Caco-2 (cell line): Measurements from ENCODE around the gene PEX11A. TPM values are rescaled to one million over a fixed set of nuclear protein-coding genes. Genes with fewer than 3 reads are reported as not detected.

Source experiments
- BruUV-seq: library from RNA; stranded (reverse); fragments of 400-500 nt; replicated peaks from 2 replicates; lab custom pipeline; 2021; lab: Mats Ljungman, UMichigan
- CTCF ChIA-PET: fragments of 300-600 bp; sonication (Branson Sonifier 250); formaldehyde crosslinking; loops from one replicate; lab custom pipeline; 2022; ENCODE audit warnings: antibody characterized with exemption; lab: Charles Lee
- POLR2A ChIA-PET: fragments of 300-600 bp; sonication (Branson Sonifier 250); formaldehyde crosslinking; loops from one replicate; lab custom pipeline; 2022; ENCODE audit warnings: antibody characterized with exemption; lab: Charles Lee
- DNase-seq, 2 experiments: peaks; one replicate each; pipeline versions ENCODE4 v3.0.0 to v3.0.0-alpha.2; 2020 to 2022
- H3K27me3 ChIP-seq: replicated peaks from 2 replicates; pipeline ENCODE4 v1.6.0; 2011; ENCODE audit warnings: low read length; ENCODE audit not compliant: control insufficient read depth, insufficient read depth
- H3K36me3 ChIP-seq: 2 replicates; pipeline ENCODE4 v1.5.1; 2011; ENCODE audit warnings: low read length; ENCODE audit not compliant: control insufficient read depth, insufficient read depth
- H3K4me1 ChIP-seq: fragments of 250-450 bp; sonication (Bioruptor Pico); 2 replicates; pipeline ENCODE4 v1.5.1; 2020; ENCODE audit warnings: mild to moderate bottlenecking
- H3K4me3 ChIP-seq: 2 replicates; pipeline ENCODE4 v1.5.1; 2011; ENCODE audit warnings: low read depth, mild to moderate bottlenecking, control low read depth, low read length
- H3K9me3 ChIP-seq: fragments of 250-450 bp; sonication (Bioruptor Pico); 2 replicates; pipeline ENCODE4 v1.5.1; 2020; ENCODE audit warnings: mild to moderate bottlenecking, moderate library complexity
- H3K27ac Mint-ChIP-seq: one replicate; pipeline ENCODE4 v1.8.0; 2022; ENCODE audit warnings: mixed read lengths; ENCODE audit not compliant: unreplicated experiment
- H3K27me3 Mint-ChIP-seq: one replicate; pipeline ENCODE4 v1.8.0; 2022; ENCODE audit warnings: mixed read lengths; ENCODE audit not compliant: insufficient read depth, unreplicated experiment
- H3K36me3 Mint-ChIP-seq: one replicate; pipeline ENCODE4 v1.8.0; 2022; ENCODE audit warnings: mild to moderate bottlenecking, mixed read lengths; ENCODE audit not compliant: insufficient read depth, unreplicated experiment
- H3K4me1 Mint-ChIP-seq: one replicate; pipeline ENCODE4 v1.8.0; 2022; ENCODE audit warnings: low read depth, mixed read lengths; ENCODE audit not compliant: unreplicated experiment
- H3K4me3 Mint-ChIP-seq: one replicate; pipeline ENCODE4 v1.8.0; 2022; ENCODE audit warnings: mild to moderate bottlenecking, moderate library complexity, mixed read lengths; ENCODE audit not compliant: unreplicated experiment
- H3K9me3 Mint-ChIP-seq: one replicate; pipeline ENCODE4 v1.8.0; 2022; ENCODE audit warnings: mixed read lengths; ENCODE audit not compliant: unreplicated experiment
- intact Hi-C: fragments of 100-400 bp; cut with micrococcal nuclease; formaldehyde crosslinking; loops from one replicate; pipeline ENCODE4 v1.10.0; 2022; ENCODE audit not compliant: unreplicated experiment
- total RNA-seq: library from RNA; stranded (reverse); gene quantifications from 2 replicates; pipeline ENCODE4 v1.2.3, GENCODE V29; 2022
- TF ChIP-seq, protein P1 (sequence below), 2 experiments: fragments of 200-600 bp in 1 of 2; IDR thresholded peaks; 1 replicate in 1 of 2; 2 replicates in 1 of 2; pipeline versions ENCODE4 v1.5.1 to v1.8.0; 2011 to 2022; ENCODE audit warnings: antibody characterized with exemption in 1 of 2, control low read depth in 1 of 2, inconsistent platforms in 1 of 2, low read depth in 1 of 2, low read length in 1 of 2, mild to moderate bottlenecking in 1 of 2, moderate library complexity in 1 of 2; ENCODE audit not compliant: insufficient read depth in 1 of 2, severe bottlenecking in 1 of 2, unreplicated experiment in 1 of 2

The PEX11A gene
- total RNA-seq, 1 experiment from 2014 or later, result 3.7 TPM

DNA sequence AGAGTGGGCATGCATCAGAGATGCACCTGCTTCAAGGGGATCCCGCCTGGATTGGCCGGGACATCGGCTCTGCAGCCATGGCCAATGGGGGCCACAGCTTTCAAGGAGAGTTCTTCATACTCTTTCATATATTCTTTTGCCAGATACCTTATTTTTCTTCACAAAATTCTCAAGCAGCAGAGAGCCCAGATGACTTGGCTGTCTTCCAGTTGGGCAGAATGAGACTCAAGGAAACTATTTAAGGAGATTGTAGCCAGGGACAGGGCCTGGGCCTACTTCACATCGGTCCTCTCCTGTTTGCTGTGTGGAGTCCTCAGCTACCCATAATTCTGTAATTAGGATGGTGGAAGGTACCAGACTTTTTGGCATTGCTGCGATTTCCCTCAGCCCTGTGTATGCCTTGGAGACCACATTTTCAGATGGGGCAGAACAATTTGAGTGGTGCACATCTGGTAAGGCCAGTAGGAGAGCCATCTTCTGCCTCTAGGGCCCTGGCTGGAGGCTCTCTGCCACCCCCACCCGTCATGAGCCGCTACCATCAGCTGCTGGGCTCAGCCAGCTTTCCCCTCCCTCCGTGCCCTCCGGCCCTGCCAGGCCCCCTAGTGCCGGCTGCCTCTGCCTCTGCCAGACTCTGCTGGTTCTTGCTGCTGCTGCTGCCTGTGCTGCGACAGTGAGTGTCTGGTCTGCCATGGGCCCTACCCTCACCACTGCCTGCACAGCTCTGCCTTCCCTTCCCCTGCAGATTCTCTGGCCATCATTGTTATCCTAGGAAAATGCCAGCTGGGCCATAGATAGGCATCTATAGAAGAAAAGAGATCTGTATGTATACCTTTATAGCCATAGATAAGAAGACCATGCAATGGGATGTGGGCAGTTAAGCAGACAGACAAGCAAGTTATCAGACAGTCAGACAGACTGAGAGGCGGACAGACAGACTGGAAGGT, 18.1 kb downstream of the PEX11A start:
- TF ChIP-seq, protein P1, sequence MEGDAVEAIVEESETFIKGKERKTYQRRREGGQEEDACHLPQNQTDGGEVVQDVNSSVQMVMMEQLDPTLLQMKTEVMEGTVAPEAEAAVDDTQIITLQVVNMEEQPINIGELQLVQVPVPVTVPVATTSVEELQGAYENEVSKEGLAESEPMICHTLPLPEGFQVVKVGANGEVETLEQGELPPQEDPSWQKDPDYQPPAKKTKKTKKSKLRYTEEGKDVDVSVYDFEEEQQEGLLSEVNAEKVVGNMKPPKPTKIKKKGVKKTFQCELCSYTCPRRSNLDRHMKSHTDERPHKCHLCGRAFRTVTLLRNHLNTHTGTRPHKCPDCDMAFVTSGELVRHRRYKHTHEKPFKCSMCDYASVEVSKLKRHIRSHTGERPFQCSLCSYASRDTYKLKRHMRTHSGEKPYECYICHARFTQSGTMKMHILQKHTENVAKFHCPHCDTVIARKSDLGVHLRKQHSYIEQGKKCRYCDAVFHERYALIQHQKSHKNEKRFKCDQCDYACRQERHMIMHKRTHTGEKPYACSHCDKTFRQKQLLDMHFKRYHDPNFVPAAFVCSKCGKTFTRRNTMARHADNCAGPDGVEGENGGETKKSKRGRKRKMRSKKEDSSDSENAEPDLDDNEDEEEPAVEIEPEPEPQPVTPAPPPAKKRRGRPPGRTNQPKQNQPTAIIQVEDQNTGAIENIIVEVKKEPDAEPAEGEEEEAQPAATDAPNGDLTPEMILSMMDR (IDR thresholded peaks at IDR 0.05; ENCODE audit: insufficient read depth in 1 of 2, low read depth in 1 of 2, low read length in 1 of 2, severe bottlenecking in 1 of 2, unreplicated experiment in 1 of 2), result no peak
- Mint-ChIP-seq H3K9me3 (no peaks in the 10 kb centered on the region), H3K4me1 (no peaks in the 10 kb centered on the region), H3K36me3 (no peaks in the 10 kb centered on the region), H3K27ac (no peak overlapping the region), H3K27me3 (no peaks in the 10 kb centered on the region), H3K4me3 (no peak overlapping the region)
- no peaks in the 10 kb centered on the region for H3K27me3 ChIP-seq
- H3K4me1 ChIP-seq, result 0 out of 2 replicates have a peak, but pooled peaks cover 6% of the 10 kb centered on the region
- POLR2A ChIA-PET, result no interaction called here
- H3K4me3 ChIP-seq, result no peak overlapping the region
- BruUV-seq, result no TSS peak
- H3K36me3 ChIP-seq, result no peaks in the 10 kb centered on the region
- CTCF ChIA-PET, result interaction anchor here (0.7 to 1.1 kb wide), 2 partner anchors 11 to 471 kb away, joined by 3 read pairs; no protein-coding TSS in a partner anchor
- no peak for DNase-seq
- intact Hi-C loops, result no loop called here
- H3K9me3 ChIP-seq, result no peaks in the 10 kb centered on the region

DNA sequence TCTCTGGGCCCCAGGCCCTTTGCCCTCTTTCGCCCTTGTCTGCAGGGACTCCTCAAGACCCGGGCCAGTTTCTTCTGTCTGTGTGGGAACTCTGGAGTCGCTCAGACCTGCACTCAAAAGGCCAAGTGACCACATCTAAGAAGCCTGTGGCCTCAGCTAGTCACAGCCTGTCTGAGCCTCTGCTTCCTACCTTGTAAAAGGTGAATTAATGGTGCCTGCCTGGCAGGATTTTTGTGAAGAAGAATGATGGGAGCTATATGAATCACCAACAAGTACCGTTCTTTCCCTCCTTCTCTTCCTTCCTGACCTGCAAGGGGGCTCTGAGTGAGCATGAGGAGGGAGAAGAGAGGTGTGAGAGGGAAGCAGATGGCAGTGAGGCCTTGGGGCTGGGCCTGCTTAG, 18.9 kb downstream of the PEX11A start:
- H3K4me3 Mint-ChIP-seq, result no peak overlapping the region
- no peaks in the 10 kb centered on the region for H3K9me3 ChIP-seq
- H3K36me3 Mint-ChIP-seq, result no peaks in the 10 kb centered on the region
- no peaks in the 10 kb centered on the region for H3K4me1 Mint-ChIP-seq
- no peaks in the 10 kb centered on the region for H3K9me3 Mint-ChIP-seq
- H3K4me1 ChIP-seq, result 0 out of 2 replicates have a peak, but pooled peaks cover 6% of the 10 kb centered on the region
- no peaks in the 10 kb centered on the region for H3K27me3 Mint-ChIP-seq
- H3K4me3 ChIP-seq, result no peak overlapping the region
- TF ChIP-seq, protein P1 (IDR thresholded peaks at IDR 0.05; ENCODE audit: insufficient read depth in 1 of 2, low read depth in 1 of 2, low read length in 1 of 2, severe bottlenecking in 1 of 2, unreplicated experiment in 1 of 2), result no peak
- H3K27me3 ChIP-seq, result no peaks in the 10 kb centered on the region
- no TSS peak for BruUV-seq
- H3K36me3 ChIP-seq, result no peaks in the 10 kb centered on the region
- POLR2A ChIA-PET, result no interaction called here
- intact Hi-C loops, result no loop called here
- H3K27ac Mint-ChIP-seq, result no peak overlapping the region
- DNase-seq, result no peak
- CTCF ChIA-PET, result no interaction called here

DNA sequence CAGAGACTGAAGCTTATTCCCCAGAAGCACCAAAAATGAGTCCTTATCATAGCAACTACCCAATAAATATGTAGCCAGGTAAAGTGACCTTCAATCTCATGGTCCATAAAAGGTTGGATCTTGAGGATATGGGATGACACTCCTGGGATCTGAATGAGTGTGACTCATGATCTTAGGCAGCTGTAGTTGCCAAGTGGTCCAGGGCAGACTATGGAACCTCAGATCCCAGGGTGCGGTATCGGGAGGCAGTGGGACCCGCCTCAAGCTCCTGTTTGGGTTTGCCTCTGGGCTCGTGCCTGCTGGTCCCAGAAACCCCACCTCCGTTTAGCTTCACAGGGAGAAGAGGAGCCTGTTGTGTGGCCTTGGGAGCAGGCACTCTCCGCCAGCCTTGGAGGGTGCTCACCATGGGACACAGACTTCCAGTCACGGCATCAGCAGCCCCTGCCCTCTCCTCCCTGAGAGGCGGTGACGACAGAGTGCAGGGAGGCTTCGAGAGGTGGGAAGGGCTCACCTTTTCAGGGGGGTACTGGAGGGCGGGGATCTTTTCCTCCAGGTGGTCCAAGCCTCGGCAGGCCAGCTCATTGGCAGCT, 19.5 kb downstream of the PEX11A start:
- Histone ChIP-seq H3K27me3 (no peaks in the 10 kb centered on the region), H3K9me3 (no peaks in the 10 kb centered on the region), H3K4me3 (no peak overlapping the region), H3K36me3 (no peaks in the 10 kb centered on the region), H3K4me1 (peaks cover 9% of the 10 kb centered on the region; the same call in 1 of the 2 replicates)
- no peaks in the 10 kb centered on the region for H3K27me3 Mint-ChIP-seq
- intact Hi-C loops, result no loop called here
- ChIA-PET CTCF (no interaction called here), POLR2A (no interaction called here)
- no peak overlapping the region for H3K27ac Mint-ChIP-seq
- BruUV-seq, result no TSS peak
- TF ChIP-seq, protein P1 (IDR thresholded peaks at IDR 0.05; ENCODE audit: insufficient read depth in 1 of 2, low read depth in 1 of 2, low read length in 1 of 2, severe bottlenecking in 1 of 2, unreplicated experiment in 1 of 2), result no peak
- H3K4me1 Mint-ChIP-seq, result no peaks in the 10 kb centered on the region
- H3K36me3 Mint-ChIP-seq, result no peaks in the 10 kb centered on the region
- DNase-seq, result no peak
- H3K4me3 Mint-ChIP-seq, result no peak overlapping the region
- no peaks in the 10 kb centered on the region for H3K9me3 Mint-ChIP-seq
